ENCODE measurements around the gene CNTNAP2. TPM values are rescaled to one million over a fixed set of nuclear protein-coding genes. Genes with fewer than 3 reads are reported as not detected.

The CNTNAP2 gene
- total and polyA plus RNA-seq, 2 donors from 2014 or later, result 0.06 to 0.13 TPM

GRCh38 chr7:146741911-146742310 lies 625.3 kb downstream of the CNTNAP2 start:
- H3K9me3 ChIP-seq (ENCODE audit: control insufficient read depth in 2 of 3, insufficient read depth in 1 of 3, low read length in 3 of 3), result peaks cover 0 to 9% (median 0%) of the 10 kb centered on the region in 3 donors

DNA sequence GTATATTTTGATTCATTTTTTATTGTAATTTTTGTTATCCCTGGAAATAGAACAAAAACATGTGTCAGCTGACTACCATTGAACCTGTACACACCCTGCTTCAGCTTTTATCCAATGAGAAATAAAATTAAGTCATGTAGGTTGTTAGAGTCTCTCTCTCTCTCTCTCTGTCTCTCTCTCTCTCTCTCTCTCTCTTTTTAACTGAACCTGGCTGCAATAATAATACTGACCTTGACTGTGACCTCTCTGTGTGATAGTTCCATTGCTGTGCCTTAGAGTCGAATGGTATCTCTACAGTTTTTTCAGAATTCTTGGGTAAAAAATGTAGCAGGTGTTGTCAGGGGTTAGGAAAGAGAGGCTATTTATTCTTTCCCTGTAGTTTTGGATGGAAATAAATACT lies 637.8 kb downstream of the CNTNAP2 start:
- H3K4me3 ChIP-seq (ENCODE audit: low read length in 3 of 3), result no peak overlapping the region
- no peak for TF ChIP-seq CTCF (IDR thresholded peaks at IDR 0.05; ENCODE audit: borderline replicate concordance, extremely low read depth, insufficient read depth)
- no peak overlapping the region for H3K9ac ChIP-seq (ENCODE audit: low read length in 3 of 3)
- FAIRE-seq (no peak), DNase-seq (no peak)
- intact Hi-C loops (cut with DNase I), result no loop called here
- no peaks in the 10 kb centered on the region for H3K27me3 ChIP-seq (ENCODE audit: control insufficient read depth, insufficient read depth, low read length)
- H3K4me1 ChIP-seq (ENCODE audit: control insufficient read depth in 2 of 3, insufficient read depth in 2 of 3, low read depth in 1 of 3, low read length in 3 of 3), result no peaks in the 10 kb centered on the region
- peaks cover 0 to 3% (median 0%) of the 10 kb centered on the region in 3 donors for H3K9me3 ChIP-seq (ENCODE audit: control insufficient read depth in 2 of 3, insufficient read depth in 1 of 3, low read length in 3 of 3)
- no peaks in the 10 kb centered on the region for H3K36me3 ChIP-seq (ENCODE audit: control insufficient read depth in 2 of 3, insufficient read depth in 3 of 3, low read length in 3 of 3)
- H3K27ac ChIP-seq (ENCODE audit: low read depth in 2 of 2, low read length in 2 of 2), result no peak overlapping the region

More at GRCh38 chr7:146741911-146742310, 625.3 kb downstream of the CNTNAP2 start:
- DNase-seq, result no peak
- H3K27me3 ChIP-seq (ENCODE audit: control insufficient read depth, insufficient read depth, low read length), result no peaks in the 10 kb centered on the region
- no peak overlapping the region for H3K4me3 ChIP-seq (ENCODE audit: low read length in 3 of 3)
- no peak for TF ChIP-seq CTCF (IDR thresholded peaks at IDR 0.05; ENCODE audit: borderline replicate concordance, extremely low read depth, insufficient read depth)
- no peak for FAIRE-seq
- intact Hi-C loops (cut with DNase I), result no loop called here
- H3K36me3 ChIP-seq (ENCODE audit: control insufficient read depth in 2 of 3, insufficient read depth in 3 of 3, low read length in 3 of 3), result no peaks in the 10 kb centered on the region
- no peak overlapping the region for H3K27ac ChIP-seq (ENCODE audit: low read depth in 2 of 2, low read length in 2 of 2)
- no peaks in the 10 kb centered on the region for H3K4me1 ChIP-seq (ENCODE audit: control insufficient read depth in 2 of 3, insufficient read depth in 2 of 3, low read depth in 1 of 3, low read length in 3 of 3)
- no peak overlapping the region for H3K9ac ChIP-seq (ENCODE audit: low read length in 3 of 3)

DNA sequence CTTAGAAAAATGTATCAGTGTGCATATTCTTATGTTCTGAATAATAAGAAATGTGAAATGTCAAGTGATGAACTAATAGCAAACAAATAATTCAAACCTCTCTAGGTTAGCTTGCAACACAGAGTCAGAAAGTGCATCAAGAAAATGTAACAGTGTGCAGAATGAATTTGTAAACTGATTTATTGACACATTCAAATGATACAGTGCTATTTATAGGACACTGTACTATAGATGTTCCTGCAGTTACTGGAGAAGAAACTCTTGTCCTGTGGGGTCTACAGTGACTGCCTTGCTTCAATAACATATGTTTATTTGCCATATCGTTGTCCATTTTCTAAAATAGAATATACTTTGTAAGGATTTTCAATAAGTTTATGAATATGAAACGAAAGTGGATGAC lies 639.0 kb downstream of the CNTNAP2 start:
- intact Hi-C loops (cut with DNase I), result no loop called here

More for the DNA sequence above, 639.0 kb downstream of the CNTNAP2 start:
- Histone ChIP-seq H3K9me3 (ENCODE audit: control insufficient read depth in 2 of 3, insufficient read depth in 1 of 3, low read length in 3 of 3) (peaks cover 0 to 3% (median 0%) of the 10 kb centered on the region in 3 donors), H3K27ac (ENCODE audit: low read depth in 2 of 2, low read length in 2 of 2) (no peak overlapping the region), H3K4me3 (ENCODE audit: low read length in 3 of 3) (no peak overlapping the region), H3K4me1 (ENCODE audit: control insufficient read depth in 2 of 3, insufficient read depth in 2 of 3, low read depth in 1 of 3, low read length in 3 of 3) (no peaks in the 10 kb centered on the region), H3K36me3 (ENCODE audit: control insufficient read depth in 2 of 3, insufficient read depth in 3 of 3, low read length in 3 of 3) (no peaks in the 10 kb centered on the region), H3K9ac (ENCODE audit: low read length in 3 of 3) (no peak overlapping the region), H3K27me3 (ENCODE audit: control insufficient read depth, insufficient read depth, low read length) (no peaks in the 10 kb centered on the region)
- no peak for TF ChIP-seq CTCF (IDR thresholded peaks at IDR 0.05; ENCODE audit: borderline replicate concordance, extremely low read depth, insufficient read depth)
- DNase-seq, result no peak
- no peak for FAIRE-seq
